Activated naive CD4-positive, alpha-beta T cell treated with anti-CD3 and anti-CD28 coated beads, Interleukin-2, amount 50 U/mL, for 24 hours (primary cell): ENCODE data around the gene DHRS7.

Experiments used
- H3K27ac Mint-ChIP-seq: one replicate; pipeline ENCODE4 v1.8.0; 2021; ENCODE audit warnings: mild to moderate bottlenecking, mixed read lengths
- H3K27me3 Mint-ChIP-seq: one replicate; pipeline ENCODE4 v1.8.0; 2021; ENCODE audit warnings: mixed read lengths
- H3K36me3 Mint-ChIP-seq: one replicate; pipeline ENCODE4 v1.8.0; 2021; ENCODE audit warnings: mixed read lengths
- H3K4me1 Mint-ChIP-seq: one replicate; pipeline ENCODE4 v1.8.0; 2021; ENCODE audit warnings: mixed read lengths
- H3K4me3 Mint-ChIP-seq: one replicate; pipeline ENCODE4 v1.8.0; 2021; ENCODE audit warnings: mild to moderate bottlenecking, mixed read lengths
- H3K9me3 Mint-ChIP-seq: one replicate; pipeline ENCODE4 v1.8.0; 2021; ENCODE audit warnings: mixed read lengths

The DHRS7 gene

GRCh38 chr14:60164712-60165546 is at the start of gene DHRS7:
TSS of gene DHRS7 (minus strand) at chr14:60165398. CDS start at chr14:60165309, 89 bp downstream.
- peaks cover 1% of the 10 kb centered on the region for H3K36me3 Mint-ChIP-seq
- no peaks in the 10 kb centered on the region for H3K9me3 Mint-ChIP-seq
- H3K4me1 Mint-ChIP-seq, result peaks cover 53% of the 10 kb centered on the region
- no peaks in the 10 kb centered on the region for H3K27me3 Mint-ChIP-seq
- H3K27ac Mint-ChIP-seq, result peak within 1 kb of the TSS; percentile 97
- peak within 1 kb of the TSS; percentile 96 for H3K4me3 Mint-ChIP-seq

DNA sequence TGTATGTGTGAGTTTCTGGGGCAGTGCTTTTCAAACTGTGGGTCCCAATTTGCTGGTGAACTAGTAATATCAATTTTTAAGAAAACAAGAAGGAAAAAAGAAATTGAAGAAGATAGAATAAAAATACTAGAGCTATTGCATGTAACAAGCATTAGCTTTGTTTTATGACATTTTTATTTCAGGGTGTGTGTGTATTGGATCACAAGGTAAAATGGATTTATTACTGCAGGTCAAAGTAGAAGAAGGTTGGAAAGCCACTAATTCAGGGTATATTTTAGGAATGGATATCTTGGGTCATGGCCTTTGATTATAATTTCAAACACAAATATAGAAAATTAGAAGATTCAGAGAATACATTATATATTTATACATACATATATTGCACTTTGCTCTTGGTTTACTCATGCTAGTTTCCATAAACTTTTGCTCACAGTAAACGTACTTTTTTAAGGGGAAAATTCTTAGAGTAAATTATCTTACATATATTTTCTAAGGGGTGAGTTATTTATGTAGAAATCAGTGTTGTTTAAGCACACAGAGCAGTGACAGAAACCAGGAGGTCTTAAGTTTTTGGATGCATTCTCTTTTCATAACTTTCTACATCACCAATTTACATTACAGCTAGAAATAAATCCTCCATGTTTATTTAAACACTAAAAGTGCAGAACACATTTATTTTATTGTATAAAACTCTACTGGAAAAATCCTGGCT is 49.4 kb upstream of the DHRS7 start:
- no peak overlapping the region for H3K4me3 Mint-ChIP-seq

GRCh38 chr14:60214003-60214402 is 48.8 kb upstream of the DHRS7 start:
- H3K4me3 Mint-ChIP-seq, result no peak overlapping the region
- no peaks in the 10 kb centered on the region for H3K27me3 Mint-ChIP-seq
- H3K9me3 Mint-ChIP-seq, result no peaks in the 10 kb centered on the region
- no peaks in the 10 kb centered on the region for H3K4me1 Mint-ChIP-seq
- no peak overlapping the region for H3K27ac Mint-ChIP-seq
- H3K36me3 Mint-ChIP-seq, result no peaks in the 10 kb centered on the region

More for the DNA sequence above, 49.4 kb upstream of the DHRS7 start:
- Mint-ChIP-seq H3K27ac (no peak overlapping the region), H3K4me1 (no peaks in the 10 kb centered on the region), H3K36me3 (no peaks in the 10 kb centered on the region), H3K9me3 (no peaks in the 10 kb centered on the region), H3K27me3 (no peaks in the 10 kb centered on the region)

- Mint-ChIP-seq H3K4me1 (no peaks in the 10 kb centered on the region), H3K27ac (no peak overlapping the region), H3K36me3 (no peaks in the 10 kb centered on the region), H3K9me3 (no peaks in the 10 kb centered on the region), H3K27me3 (no peaks in the 10 kb centered on the region), H3K4me3 (no peak overlapping the region)
These were observed 47.5 kb upstream of the DHRS7 start for GRCh38 chr14:60212503-60213371.

- Mint-ChIP-seq H3K4me1 (no peaks in the 10 kb centered on the region), H3K4me3 (no peak overlapping the region), H3K36me3 (no peaks in the 10 kb centered on the region), H3K27ac (no peak overlapping the region), H3K27me3 (peaks cover 6% of the 10 kb centered on the region), H3K9me3 (no peaks in the 10 kb centered on the region)
These were observed 46.0 kb upstream of the DHRS7 start for GRCh38 chr14:60211153-60211552.

DNA sequence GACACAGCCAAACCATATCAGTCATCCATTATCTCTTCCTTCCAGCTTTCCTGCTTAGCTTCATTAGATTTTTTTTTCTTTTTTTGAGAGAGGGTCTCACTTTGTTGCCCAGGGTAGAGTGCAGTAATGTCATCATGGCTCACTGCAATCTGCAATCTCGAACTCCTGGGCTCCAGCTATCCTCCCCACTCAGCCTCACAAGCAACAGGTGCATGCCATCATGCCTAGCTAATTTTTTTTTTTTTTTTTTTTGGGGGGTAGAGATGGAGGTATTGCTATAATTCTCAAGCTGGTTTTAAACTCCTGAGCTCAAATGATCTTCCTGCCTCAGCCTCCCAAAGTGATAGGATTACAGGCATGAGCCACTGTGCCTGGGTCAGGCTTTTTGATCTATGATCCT is 45.5 kb upstream of the DHRS7 start:
- H3K27ac Mint-ChIP-seq, result no peak overlapping the region
- peaks cover 6% of the 10 kb centered on the region for H3K27me3 Mint-ChIP-seq
- H3K9me3 Mint-ChIP-seq, result no peaks in the 10 kb centered on the region
- peaks cover 3% of the 10 kb centered on the region for H3K4me1 Mint-ChIP-seq
- H3K4me3 Mint-ChIP-seq, result no peak overlapping the region
- no peaks in the 10 kb centered on the region for H3K36me3 Mint-ChIP-seq

DNA sequence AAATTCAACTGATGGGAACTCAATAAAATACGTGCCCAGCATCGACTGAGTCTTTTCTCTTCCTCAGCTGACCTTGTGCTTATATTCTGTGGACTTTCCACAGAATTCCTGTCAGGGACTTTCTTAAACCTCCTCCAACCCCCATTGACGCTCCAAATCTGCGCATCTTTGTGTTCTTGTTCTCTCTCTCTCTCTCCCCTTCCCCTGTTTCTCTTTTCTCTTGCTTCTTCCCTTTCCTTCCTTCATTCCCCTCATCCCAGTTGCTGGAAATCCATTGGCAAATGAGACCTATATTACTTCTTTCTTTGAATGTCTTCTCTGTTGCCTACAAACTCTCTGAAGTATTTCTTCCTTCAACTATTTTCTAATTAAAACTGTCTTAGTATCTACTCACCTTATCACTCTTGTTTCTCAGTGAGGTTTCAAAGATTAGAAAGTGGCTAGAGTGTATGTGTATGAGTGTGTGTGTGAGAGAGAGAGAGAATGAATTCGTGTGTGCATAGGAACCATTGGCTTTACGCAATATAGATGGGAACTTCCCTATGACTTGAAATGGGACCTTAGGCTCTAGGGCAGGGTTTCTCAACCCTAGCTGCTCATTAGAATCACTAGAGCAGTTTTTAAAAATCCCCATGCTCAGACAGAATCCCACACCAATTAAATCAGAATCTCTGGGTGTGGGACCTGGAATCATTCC is 41.8 kb upstream of the DHRS7 start:
- Mint-ChIP-seq H3K4me1 (peaks cover 14% of the 10 kb centered on the region), H3K9me3 (no peaks in the 10 kb centered on the region), H3K36me3 (no peaks in the 10 kb centered on the region), H3K27me3 (peaks cover 6% of the 10 kb centered on the region), H3K4me3 (no peak overlapping the region), H3K27ac (peak overlapping the region; percentile 11)

DNA sequence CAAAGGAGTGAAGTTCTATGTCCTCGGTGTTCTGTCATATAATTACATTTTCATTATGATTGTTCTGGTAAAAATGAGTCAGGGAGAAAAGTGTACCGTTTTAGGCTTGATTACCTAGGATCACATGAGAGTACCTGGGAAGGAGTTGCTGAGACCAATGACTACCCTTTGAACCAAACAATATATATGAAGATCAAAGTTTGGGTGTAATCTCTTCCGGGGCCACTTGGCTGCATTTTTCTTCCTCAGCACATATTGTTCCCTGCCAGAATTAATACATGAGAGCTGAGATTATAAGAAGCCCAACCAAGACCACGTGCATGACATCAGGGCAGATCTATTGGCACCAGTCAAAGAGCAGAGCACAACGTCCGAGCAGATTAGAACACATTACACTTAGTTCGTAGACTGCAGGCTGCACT is 41.1 kb upstream of the DHRS7 start:
- H3K4me3 Mint-ChIP-seq, result no peak overlapping the region
- no peak overlapping the region for H3K27ac Mint-ChIP-seq
- H3K27me3 Mint-ChIP-seq, result peaks cover 6% of the 10 kb centered on the region
- H3K9me3 Mint-ChIP-seq, result no peaks in the 10 kb centered on the region
- H3K4me1 Mint-ChIP-seq, result peaks cover 14% of the 10 kb centered on the region
- no peaks in the 10 kb centered on the region for H3K36me3 Mint-ChIP-seq

GRCh38 chr14:60204843-60205774 is 39.9 kb upstream of the DHRS7 start:
- Mint-ChIP-seq H3K4me1 (peaks cover 14% of the 10 kb centered on the region), H3K9me3 (no peaks in the 10 kb centered on the region), H3K27me3 (peaks cover 6% of the 10 kb centered on the region), H3K36me3 (no peaks in the 10 kb centered on the region), H3K27ac (peak overlapping the region; percentile 0), H3K4me3 (no peak overlapping the region)

GRCh38 chr14:60204104-60204842 is 39.1 kb upstream of the DHRS7 start:
- Mint-ChIP-seq H3K4me1 (peaks cover 14% of the 10 kb centered on the region), H3K36me3 (peaks cover 2% of the 10 kb centered on the region), H3K27me3 (peaks cover 8% of the 10 kb centered on the region), H3K9me3 (peaks cover 8% of the 10 kb centered on the region), H3K27ac (no peak overlapping the region), H3K4me3 (no peak overlapping the region)

GRCh38 chr14:60199321-60199720 is 34.1 kb upstream of the DHRS7 start:
- Mint-ChIP-seq H3K36me3 (peaks cover 2% of the 10 kb centered on the region), H3K27ac (no peak overlapping the region), H3K9me3 (peaks cover 14% of the 10 kb centered on the region), H3K4me3 (no peak overlapping the region), H3K4me1 (peaks cover 9% of the 10 kb centered on the region), H3K27me3 (peaks cover 2% of the 10 kb centered on the region)

DNA sequence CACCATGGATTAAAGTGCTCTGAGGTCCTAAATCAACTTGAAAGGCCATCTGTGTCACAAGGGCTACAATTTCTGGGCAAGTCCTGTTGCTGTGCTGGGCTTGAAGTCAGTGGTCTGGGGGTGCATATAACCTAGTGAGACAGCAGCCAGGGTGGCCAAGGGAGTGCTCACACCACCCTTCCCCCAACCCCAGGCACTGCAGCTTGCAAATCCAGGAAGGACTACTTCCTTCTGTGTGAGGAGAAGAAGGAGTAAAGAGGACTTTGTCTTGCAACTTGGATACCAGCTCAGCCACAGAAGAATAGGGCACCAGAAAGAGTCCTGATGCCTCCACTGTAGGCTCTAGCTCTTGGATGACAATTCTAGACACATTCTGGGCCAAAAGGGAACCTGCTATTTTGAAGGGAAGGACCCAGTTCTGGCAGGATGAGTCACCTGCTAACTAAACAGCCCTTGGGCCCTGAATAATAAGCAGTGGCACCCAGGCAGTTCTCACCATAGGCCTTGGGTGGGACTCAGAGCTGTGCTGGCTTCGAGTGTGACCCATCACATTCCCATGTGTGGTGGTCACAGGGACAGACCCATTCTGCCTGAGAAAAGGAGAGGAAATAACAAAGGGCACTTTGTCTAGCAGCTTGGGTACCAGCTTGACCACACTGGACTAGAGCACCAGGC is 32.6 kb upstream of the DHRS7 start:
- H3K27ac Mint-ChIP-seq, result no peak overlapping the region
- H3K36me3 Mint-ChIP-seq, result peaks cover 2% of the 10 kb centered on the region
- peaks cover 2% of the 10 kb centered on the region for H3K27me3 Mint-ChIP-seq
- H3K4me3 Mint-ChIP-seq, result no peak overlapping the region
- H3K4me1 Mint-ChIP-seq, result peaks cover 9% of the 10 kb centered on the region
- peaks cover 14% of the 10 kb centered on the region for H3K9me3 Mint-ChIP-seq

GRCh38 chr14:60196291-60196690 is 31.1 kb upstream of the DHRS7 start:
- Mint-ChIP-seq H3K36me3 (peaks cover 2% of the 10 kb centered on the region), H3K4me1 (peaks cover 9% of the 10 kb centered on the region), H3K27me3 (peaks cover 2% of the 10 kb centered on the region), H3K27ac (no peak overlapping the region), H3K4me3 (no peak overlapping the region), H3K9me3 (peaks cover 14% of the 10 kb centered on the region)
